Activated T-cell treated with anti-CD3 and anti-CD28 coated beads, Interleukin-2, amount 50 U/mL, for 4 hours (primary cell): ENCODE results near the gene CLEC7A. TPM values are rescaled to one million over a fixed set of nuclear protein-coding genes. Genes with fewer than 3 reads are reported as not detected.

Source experiments
- ATAC-seq, 2 donors: fragments of 200-7000 bp; cut with Tn5 transposase; one replicate each; pipeline ENCODE4 v1.10.0; 2021
- DNase-seq: peaks from one replicate; pipeline ENCODE4 v3.0.0-alpha.2; 2020
- H3K27me3 Mint-ChIP-seq: one replicate; pipeline ENCODE4 v1.8.0; 2021; ENCODE audit warnings: low read depth, mixed read lengths
- H3K36me3 Mint-ChIP-seq: one replicate; pipeline ENCODE4 v1.8.0; 2022; ENCODE audit warnings: mixed read lengths; ENCODE audit not compliant: insufficient read depth
- H3K4me1 Mint-ChIP-seq: one replicate; pipeline ENCODE4 v1.8.0; 2021; ENCODE audit warnings: low read depth, mixed read lengths
- H3K4me3 Mint-ChIP-seq: one replicate; pipeline ENCODE4 v1.8.0; 2021; ENCODE audit warnings: mild to moderate bottlenecking, moderate library complexity, mixed read lengths
- H3K9me3 Mint-ChIP-seq: one replicate; pipeline ENCODE4 v1.8.0; 2021; ENCODE audit warnings: mixed read lengths
- total RNA-seq, 3 donors: library from RNA; stranded (reverse); gene quantifications; one replicate each; pipeline ENCODE4 v1.2.1, GENCODE V29; 2021

The CLEC7A gene
- total RNA-seq, 3 donors from 2014 or later = 0.16 to 0.69 TPM; not detected in 1

DNA sequence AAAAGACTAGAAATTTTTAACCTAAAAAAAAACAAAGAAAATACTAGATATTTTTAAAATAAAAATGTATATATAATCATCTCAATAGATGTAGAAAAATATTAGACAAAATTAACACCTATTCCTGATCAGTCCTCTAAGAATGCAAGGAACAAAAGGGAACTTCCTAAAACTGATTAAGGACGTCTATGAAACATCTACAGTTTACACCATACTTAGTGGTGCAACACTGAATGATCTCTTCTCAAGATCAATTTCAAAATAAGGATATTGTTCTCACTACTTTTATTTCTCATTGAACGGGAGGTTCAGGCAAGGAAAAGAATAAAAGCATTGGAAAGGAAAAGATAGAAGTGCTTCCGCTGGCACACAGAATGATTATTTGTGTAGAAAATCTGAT is 26.0 kb upstream of the CLEC7A start:
- no peak for ATAC-seq
- Mint-ChIP-seq H3K36me3 (no peaks in the 10 kb centered on the region), H3K27me3 (peaks cover 13% of the 10 kb centered on the region)

DNA sequence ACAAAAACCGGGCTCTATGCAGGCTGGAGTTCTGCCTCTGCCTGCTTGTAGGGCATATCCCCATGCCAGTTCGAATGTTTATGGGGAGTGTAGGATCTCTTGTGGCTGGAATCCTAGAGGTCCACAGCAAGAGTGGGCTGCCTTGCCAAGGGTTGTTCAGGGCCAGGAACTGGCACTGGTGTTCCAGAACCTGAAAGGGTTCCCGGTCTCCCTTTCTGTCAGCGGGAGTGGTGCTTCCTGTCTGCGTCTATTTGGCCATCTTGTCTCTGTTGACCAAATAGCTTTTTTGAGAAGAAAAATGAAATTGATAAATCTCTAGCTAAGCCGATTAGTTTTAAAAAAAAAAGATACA is 24.1 kb upstream of the CLEC7A start:
- Mint-ChIP-seq H3K36me3 (no peaks in the 10 kb centered on the region), H3K27me3 (peaks cover 13% of the 10 kb centered on the region), H3K4me1 (peaks cover 7% of the 10 kb centered on the region), H3K9me3 (no peaks in the 10 kb centered on the region), H3K4me3 (peak overlapping the region; percentile 85)
- ATAC-seq (no peak), DNase-seq (no peak)

More for the DNA sequence above, 26.0 kb upstream of the CLEC7A start:
- H3K4me3 Mint-ChIP-seq = no peak overlapping the region
- H3K4me1 Mint-ChIP-seq = peaks cover 7% of the 10 kb centered on the region
- DNase-seq = no peak
- H3K9me3 Mint-ChIP-seq = no peaks in the 10 kb centered on the region

DNA sequence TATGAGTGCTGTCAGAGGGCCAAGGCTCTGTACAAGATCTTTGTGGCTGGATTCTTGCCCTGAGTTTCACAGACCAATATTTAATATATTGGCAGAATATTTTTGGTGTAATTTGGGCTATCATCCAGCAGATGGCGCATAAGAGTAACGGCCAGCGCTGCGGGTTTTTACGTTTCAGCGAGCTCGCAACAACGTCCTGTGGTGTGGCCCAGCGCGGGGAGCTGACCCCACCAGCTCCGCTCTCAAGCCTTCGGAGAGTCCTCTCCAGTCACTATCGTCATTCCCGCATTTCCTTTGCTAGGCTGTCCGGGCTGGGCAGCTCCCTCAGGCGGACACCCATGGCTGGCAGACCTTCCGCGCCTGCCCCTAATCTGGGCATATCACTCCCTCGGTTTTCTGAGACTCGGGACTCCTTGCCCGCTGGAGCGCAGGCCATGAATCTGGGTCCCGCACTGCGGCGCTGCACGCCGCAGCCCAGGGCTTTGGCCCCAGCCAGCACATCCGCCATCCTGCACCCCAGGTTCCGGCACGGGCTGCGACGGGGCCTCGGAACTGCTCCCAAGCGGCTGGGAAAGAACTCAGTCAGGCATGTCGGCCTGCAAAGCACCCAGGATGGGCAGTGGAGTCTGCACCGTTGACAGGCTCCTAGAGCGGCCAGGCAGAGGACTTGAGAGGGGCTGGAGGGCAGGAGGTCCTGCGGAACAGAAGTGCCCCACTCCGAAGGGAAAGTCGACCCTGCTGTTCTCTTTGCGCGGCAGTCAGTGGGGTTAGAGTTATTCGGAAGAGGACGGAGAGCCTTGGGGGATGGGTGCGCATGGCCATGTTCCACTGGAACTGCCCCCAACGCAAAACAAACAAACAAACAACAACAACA is 23.5 kb upstream of the CLEC7A start:
- Mint-ChIP-seq H3K36me3 (no peaks in the 10 kb centered on the region), H3K4me1 (peaks cover 7% of the 10 kb centered on the region), H3K9me3 (no peaks in the 10 kb centered on the region), H3K4me3 (peak overlapping the region; percentile 85), H3K27me3 (peaks cover 13% of the 10 kb centered on the region)
- DNase-seq = peak; percentile 47
- peak; percentile 80 to 86 for ATAC-seq

DNA sequence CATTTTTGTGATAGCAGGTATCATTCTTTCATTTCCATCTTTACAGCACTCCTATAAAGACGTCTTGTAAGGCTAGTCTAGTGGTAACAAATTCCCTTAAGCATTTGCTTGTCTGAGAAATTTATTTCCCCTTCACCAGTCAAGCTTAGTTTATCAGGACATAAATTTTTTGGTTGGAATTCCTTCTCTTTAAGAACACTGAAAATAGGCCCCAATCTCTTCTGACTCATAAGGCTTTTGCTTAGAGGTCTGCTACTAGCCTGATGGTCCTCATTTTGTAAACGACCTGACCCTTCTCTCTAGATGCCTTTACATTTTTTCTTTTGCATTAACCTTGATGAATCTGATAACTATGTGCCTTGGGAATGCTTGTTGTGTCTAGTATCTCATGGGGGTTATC is 21.6 kb upstream of the CLEC7A start:
- DNase-seq (no peak), ATAC-seq (no peak)
- H3K4me3 Mint-ChIP-seq = no peak overlapping the region
- peaks cover 9% of the 10 kb centered on the region for H3K4me1 Mint-ChIP-seq
- H3K36me3 Mint-ChIP-seq = no peaks in the 10 kb centered on the region
- H3K9me3 Mint-ChIP-seq = no peaks in the 10 kb centered on the region
- peaks cover 13% of the 10 kb centered on the region for H3K27me3 Mint-ChIP-seq

DNA sequence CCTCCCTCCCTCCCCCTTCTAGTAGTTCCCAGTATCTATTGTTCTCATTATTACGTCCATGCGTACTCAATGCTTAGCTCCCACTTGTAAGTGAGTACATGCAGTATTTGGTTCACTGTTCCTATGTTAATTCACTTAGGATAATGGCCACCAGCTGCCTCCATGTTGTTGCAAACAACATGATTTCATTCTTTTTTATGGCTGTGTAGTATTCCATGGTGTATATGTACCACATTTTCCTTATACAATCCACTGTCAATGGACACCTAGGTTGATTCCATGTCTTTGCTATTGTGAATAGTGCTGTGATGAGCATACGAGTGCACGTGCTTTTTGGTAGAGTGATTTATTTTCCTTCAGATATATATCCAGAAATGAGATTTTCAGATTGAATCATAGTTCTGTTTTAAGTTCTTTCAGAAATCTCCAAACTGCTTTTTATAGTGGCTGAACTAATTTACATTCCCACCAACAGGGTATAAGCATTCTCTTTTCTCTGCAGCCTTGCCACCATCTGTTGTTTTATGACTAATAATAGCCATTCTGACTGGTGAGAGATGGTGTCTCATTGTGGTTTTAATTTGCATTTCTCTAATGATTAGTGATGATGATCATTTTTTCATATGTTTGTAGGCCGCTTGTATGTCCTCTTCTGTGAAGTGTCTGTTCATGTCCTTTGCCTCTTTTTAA is 17.9 kb upstream of the CLEC7A start:
- DNase-seq = no peak
- Mint-ChIP-seq H3K4me1 (peaks cover 2% of the 10 kb centered on the region), H3K36me3 (no peaks in the 10 kb centered on the region), H3K27me3 (peaks cover 11% of the 10 kb centered on the region), H3K9me3 (no peaks in the 10 kb centered on the region), H3K4me3 (no peak overlapping the region)
- peak; percentile 67 to 86 for ATAC-seq

DNA sequence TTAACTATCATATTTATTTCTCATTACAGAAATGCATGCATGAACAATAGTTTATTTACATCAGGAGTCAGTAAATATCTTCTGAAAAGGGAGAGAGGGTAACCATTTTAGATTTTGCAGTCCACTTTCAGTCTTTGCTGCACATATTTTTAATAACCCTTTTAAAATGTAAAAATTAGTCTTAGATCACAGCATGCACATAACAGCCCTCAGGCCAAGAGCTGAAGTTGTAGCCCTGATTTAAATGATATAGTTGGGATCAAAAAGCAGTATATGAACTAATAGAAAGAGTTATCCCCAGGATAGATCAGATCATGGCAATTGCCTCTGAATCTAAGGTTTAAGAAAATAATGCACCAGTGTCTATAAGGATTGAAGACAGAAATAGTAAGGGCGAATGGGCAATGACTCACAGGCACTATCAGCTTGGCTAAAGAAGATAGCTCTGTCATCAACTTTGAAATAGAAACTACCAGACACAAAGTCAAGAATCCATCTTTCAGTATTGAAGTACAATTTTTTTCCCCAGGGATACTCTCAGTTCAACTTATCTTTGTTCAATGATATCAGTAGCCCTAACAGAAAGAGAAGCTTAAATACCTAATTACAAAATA is 13.1 kb upstream of the CLEC7A start:
- Mint-ChIP-seq H3K9me3 (no peaks in the 10 kb centered on the region), H3K4me3 (no peak overlapping the region), H3K4me1 (peaks cover 4% of the 10 kb centered on the region), H3K36me3 (no peaks in the 10 kb centered on the region), H3K27me3 (peaks cover 10% of the 10 kb centered on the region)
- DNase-seq = no peak
- ATAC-seq = no peak

DNA sequence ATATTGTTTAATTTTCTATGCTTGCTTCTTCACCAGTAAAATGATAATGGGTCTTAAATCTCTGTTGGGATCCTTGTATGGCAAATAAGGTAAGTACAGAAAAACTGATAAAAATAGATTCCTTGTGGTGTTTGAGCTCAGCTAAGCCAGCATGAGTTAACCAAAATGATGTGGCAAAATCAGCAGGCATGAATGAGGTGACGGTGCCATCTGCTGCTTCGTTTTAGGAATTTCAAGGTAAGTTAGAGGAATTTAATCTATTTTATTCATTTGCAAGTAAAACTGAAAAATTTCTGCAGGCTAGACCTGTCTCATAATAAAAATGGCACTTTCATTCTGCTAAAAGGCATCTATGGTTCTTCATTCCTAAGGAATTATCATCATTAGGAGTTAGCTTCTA is 10.0 kb upstream of the CLEC7A start:
- no peaks in the 10 kb centered on the region for H3K36me3 Mint-ChIP-seq
- peaks cover 14% of the 10 kb centered on the region for H3K27me3 Mint-ChIP-seq
- peaks cover 1% of the 10 kb centered on the region for H3K4me1 Mint-ChIP-seq
- H3K4me3 Mint-ChIP-seq = no peak overlapping the region
- DNase-seq (peak; percentile 21), ATAC-seq (peak; percentile 48 to 62)
- no peaks in the 10 kb centered on the region for H3K9me3 Mint-ChIP-seq

DNA sequence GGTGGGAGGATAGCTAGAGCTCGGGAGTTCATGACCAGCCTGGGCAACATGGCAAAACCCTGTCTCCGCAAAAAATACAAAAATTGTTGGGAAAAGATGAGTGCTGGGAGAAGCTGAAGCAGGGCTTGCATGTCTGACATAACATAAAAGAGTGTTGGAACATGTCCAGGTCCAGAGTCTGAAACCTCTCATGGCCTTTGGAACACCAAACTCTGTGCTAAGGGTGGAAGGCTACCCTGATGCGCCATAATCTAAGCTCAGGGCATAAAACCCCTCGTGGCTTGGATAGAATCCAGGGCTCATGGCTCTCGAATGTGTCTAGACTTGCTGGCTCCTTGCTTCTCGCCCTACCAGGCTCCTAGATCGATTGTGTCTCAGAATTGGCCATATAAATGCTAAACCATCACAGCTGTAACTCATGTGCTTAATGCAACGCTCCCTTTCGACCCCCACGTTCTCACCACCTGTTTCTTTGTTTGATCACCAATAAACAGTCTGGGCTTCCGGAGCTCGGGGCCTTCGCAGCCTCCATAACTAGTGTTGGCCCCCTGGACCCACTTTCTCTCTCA is 6.7 kb upstream of the CLEC7A start:
- no peak for DNase-seq
- Mint-ChIP-seq H3K4me3 (no peak overlapping the region), H3K4me1 (peaks cover 1% of the 10 kb centered on the region), H3K36me3 (no peaks in the 10 kb centered on the region), H3K27me3 (peaks cover 12% of the 10 kb centered on the region), H3K9me3 (no peaks in the 10 kb centered on the region)
- ATAC-seq = no peak

DNA sequence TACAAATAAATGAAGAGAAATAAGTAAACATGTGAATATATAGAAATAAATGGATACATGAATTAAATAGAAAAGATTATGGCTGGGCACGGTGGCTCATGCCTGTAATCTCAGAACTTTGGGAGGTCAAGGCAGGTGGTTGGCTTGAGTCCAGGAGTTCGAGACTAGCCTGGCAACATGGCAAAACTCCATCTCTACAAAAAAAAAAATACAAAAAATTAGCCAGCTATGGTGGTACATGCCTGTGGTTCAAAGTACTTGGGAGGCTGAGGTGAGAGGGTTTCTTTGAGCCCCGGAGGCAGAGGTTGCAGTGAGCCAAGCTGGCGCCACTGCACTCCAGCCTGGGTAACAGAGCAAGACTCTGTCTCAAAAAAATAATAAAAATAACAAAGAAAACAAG is 5.1 kb upstream of the CLEC7A start:
- Mint-ChIP-seq H3K4me1 (peaks cover 9% of the 10 kb centered on the region), H3K36me3 (no peaks in the 10 kb centered on the region), H3K4me3 (no peak overlapping the region), H3K9me3 (no peaks in the 10 kb centered on the region), H3K27me3 (peaks cover 15% of the 10 kb centered on the region)
- ATAC-seq (no peak), DNase-seq (no peak)

DNA sequence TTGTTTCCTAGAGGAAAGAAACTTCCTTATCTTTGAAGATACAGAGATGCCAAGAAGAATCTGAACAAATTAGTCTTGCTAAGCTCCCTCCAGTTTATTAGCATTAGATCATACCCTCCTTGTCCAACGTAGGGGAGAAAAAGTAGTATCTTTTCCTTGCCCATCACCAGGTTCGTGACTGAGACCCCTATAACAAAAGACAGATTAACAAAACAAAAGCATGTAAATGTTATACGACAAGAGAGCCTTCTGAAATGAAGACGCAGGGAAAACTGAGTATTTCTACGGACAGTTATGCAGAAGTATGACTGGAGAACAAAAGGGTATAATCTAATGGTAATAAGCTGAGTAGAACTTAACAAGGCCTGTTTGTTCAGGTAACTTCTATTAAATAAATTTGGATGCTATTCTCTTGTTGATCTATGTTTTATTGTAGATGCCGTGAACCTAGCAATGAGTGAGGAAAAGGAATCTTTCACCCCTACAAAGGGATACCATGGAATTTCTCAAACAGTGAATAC is 2.9 kb upstream of the CLEC7A start:
- ATAC-seq = no peak
- Mint-ChIP-seq H3K4me3 (no peak overlapping the region), H3K9me3 (no peaks in the 10 kb centered on the region), H3K4me1 (peaks cover 15% of the 10 kb centered on the region), H3K36me3 (no peaks in the 10 kb centered on the region), H3K27me3 (peaks cover 14% of the 10 kb centered on the region)
- no peak for DNase-seq

DNA sequence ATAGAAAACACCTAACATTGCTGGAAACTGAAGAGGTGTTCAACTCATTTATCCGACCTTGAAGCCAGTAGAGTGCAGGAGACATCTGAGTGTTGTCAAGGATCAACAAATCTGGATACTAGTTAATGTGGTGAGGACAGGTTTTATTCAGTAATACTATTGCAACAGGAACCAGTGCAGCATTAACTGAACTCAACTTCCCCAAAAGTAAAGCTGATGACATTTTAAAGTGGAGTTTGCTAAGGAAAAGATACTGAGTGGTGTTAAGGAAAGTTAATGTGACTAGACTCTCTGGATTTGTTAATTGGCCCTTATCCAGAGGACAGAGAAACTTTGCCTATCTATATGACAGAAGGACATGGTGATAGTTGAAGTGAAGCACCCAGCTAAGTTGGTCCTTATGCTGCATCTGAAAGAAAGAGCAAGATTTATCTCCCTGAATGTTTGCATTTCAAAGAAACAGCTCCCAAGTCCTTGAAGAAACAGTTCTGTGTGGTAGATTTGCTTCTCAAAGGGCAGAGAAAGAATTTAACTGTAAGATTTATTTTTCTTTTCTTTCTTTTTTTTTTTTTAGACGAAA is 1.2 kb upstream of the CLEC7A start:
- Mint-ChIP-seq H3K4me1 (peaks cover 15% of the 10 kb centered on the region), H3K9me3 (no peaks in the 10 kb centered on the region), H3K36me3 (no peaks in the 10 kb centered on the region), H3K27me3 (peaks cover 12% of the 10 kb centered on the region), H3K4me3 (no peak overlapping the region)
- no peak for ATAC-seq
- no peak for DNase-seq

DNA sequence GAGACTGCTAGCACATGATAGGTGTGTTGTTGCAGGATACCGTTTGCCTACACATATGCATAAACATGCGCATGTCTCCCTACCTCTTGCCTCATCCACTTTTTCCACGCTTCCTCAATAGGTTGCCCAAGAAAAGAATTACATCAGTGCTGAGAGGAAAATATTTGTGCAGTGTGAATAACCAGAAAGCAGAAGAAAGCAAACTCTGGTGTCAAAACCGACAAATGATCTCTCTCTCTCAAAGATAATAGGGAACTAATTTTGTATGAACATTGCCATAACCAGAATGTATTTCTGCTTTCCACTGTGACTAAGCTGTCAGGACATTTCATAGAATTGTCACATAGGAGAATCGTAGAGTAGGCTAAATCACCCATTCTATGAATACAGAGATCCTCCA is 1.3 kb downstream of the CLEC7A start:
- Mint-ChIP-seq H3K9me3 (no peaks in the 10 kb centered on the region), H3K36me3 (no peaks in the 10 kb centered on the region), H3K4me3 (no peak overlapping the region), H3K4me1 (peaks cover 15% of the 10 kb centered on the region), H3K27me3 (peaks cover 12% of the 10 kb centered on the region)
- ATAC-seq = no peak
- no peak for DNase-seq

DNA sequence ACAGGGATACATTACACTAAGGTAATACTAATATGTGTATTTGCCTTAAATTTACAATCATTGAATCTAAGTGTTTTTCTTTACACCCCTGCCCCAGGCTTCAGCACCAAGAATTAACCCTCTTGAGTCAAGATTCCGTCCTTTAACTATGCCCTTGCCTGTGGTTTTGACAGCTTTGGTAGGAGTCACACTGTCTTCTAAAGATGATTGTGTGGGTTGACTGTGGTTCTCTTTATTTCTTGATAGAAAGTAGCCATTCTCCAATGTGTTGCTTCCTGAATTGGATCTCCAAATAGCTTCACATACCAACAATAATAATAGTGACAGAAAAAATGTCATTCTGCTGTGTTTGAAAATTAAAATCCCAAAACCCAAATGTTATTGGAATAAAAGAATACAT is 3.6 kb downstream of the CLEC7A start:
- Mint-ChIP-seq H3K9me3 (no peaks in the 10 kb centered on the region), H3K4me1 (peaks cover 15% of the 10 kb centered on the region), H3K27me3 (peaks cover 7% of the 10 kb centered on the region), H3K4me3 (no peak overlapping the region), H3K36me3 (no peaks in the 10 kb centered on the region)
- DNase-seq (no peak), ATAC-seq (no peak)

DNA sequence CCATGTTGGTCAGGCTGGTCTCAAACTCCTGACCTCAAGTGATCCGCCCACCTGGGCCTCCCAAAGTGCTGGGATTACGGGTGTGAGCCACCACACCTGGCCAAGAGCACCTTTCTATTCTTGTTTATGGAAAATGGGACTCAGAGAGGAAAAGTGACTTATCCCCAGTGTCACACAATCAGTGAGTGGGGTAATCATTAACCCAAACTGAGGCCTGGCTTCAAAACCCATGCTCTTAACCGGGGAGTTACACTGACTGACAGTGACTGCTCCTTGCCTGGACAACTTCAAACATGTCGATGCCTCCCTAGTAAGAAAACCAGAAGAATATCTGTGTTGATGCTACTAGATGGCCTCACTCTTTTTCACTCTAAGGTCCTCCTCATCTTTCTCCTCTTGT is 7.3 kb downstream of the CLEC7A start:
- no peak overlapping the region for H3K4me3 Mint-ChIP-seq
- ATAC-seq = no peak
- no peaks in the 10 kb centered on the region for H3K4me1 Mint-ChIP-seq
- no peaks in the 10 kb centered on the region for H3K9me3 Mint-ChIP-seq
- no peak for DNase-seq
- peaks cover 3% of the 10 kb centered on the region for H3K27me3 Mint-ChIP-seq
- no peaks in the 10 kb centered on the region for H3K36me3 Mint-ChIP-seq
